Mammary epithelial cell (primary cell): ENCODE results near the gene PTPRH.

Experiments used
- EZH2 ChIP-seq: IDR thresholded peaks from 2 replicates; pipeline ENCODE4 v1.6.1; 2012; ENCODE audit warnings: low read length, inconsistent platforms, borderline replicate concordance
- TF ChIP-seq, protein P1 (sequence below), 2 donors: IDR thresholded peaks in 1 of 2; conservative IDR thresholded peaks in 1 of 2; 2 replicates each; pipeline ENCODE4 v1.5.1; 2011 to 2012; ENCODE audit warnings: inconsistent platforms in 2 of 2, low read length in 2 of 2, mild to moderate bottlenecking in 2 of 2, control low read depth in 1 of 2, low read depth in 1 of 2; ENCODE audit not compliant: insufficient read depth in 1 of 2; ENCODE audit errors: extremely low read depth in 1 of 2

DNA sequence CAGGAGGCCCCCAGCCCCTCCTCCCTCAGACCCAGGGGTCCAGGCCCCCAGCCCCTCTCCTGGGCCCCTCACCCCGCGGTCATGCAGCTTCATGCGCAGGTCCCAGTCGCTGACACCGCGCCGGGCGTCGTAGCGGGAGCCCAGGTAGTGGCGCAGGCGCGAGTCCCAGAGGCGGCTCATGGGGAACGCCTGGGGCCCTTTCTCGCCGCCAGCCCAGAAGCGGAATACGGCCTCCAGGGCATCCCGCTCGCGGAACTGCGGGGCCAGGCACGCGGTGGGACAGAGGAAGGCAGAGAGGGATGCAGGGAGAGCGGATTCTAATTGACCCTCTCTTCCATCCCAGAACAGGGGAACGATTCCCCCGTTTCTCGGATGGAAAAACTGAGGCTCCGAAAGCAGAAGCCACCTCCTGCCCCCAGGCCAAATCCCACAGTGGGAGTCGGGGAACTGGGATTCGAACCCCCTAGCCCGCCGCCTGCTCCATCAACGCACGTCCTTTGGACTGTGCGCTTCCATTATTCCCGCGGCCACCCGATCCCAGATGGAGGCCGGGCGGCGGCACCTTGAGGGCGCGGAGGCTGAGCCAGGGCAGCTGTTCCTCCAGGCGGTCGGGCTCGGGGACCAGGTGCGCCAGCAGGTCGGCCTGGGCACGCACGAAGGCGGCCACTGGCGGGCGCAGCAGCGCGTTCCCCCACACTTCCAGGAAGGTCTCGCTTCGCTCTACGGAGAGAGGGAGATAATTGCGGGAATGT is 47.6 kb downstream of the PTPRH start:
- TF ChIP-seq, protein P1, sequence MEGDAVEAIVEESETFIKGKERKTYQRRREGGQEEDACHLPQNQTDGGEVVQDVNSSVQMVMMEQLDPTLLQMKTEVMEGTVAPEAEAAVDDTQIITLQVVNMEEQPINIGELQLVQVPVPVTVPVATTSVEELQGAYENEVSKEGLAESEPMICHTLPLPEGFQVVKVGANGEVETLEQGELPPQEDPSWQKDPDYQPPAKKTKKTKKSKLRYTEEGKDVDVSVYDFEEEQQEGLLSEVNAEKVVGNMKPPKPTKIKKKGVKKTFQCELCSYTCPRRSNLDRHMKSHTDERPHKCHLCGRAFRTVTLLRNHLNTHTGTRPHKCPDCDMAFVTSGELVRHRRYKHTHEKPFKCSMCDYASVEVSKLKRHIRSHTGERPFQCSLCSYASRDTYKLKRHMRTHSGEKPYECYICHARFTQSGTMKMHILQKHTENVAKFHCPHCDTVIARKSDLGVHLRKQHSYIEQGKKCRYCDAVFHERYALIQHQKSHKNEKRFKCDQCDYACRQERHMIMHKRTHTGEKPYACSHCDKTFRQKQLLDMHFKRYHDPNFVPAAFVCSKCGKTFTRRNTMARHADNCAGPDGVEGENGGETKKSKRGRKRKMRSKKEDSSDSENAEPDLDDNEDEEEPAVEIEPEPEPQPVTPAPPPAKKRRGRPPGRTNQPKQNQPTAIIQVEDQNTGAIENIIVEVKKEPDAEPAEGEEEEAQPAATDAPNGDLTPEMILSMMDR (conservative IDR thresholded peaks at IDR 0.05 in 1 of 2, IDR thresholded peaks at IDR 0.05 in 1 of 2; ENCODE audit: extremely low read depth in 1 of 2, insufficient read depth in 1 of 2, low read depth in 1 of 2, low read length in 2 of 2) = no peak
- TF ChIP-seq EZH2 = peak; percentile 43
